Osteoblast (primary cell): ENCODE data around the gene LGALS9. TPM values are rescaled to one million over a fixed set of nuclear protein-coding genes. Genes with fewer than 3 reads are reported as not detected.
"Not testable (repeated sequence)": the region's sequence is repeated elsewhere in the genome, so short reads cannot be mapped to it uniquely, and the experiment has no call there.

ENCODE experiments used
- DNase-seq: peaks from one replicate; pipeline ENCODE4 v3.0.0; 2011; ENCODE audit warnings: low spot score, mixed read lengths; ENCODE audit not compliant: insufficient read length; ENCODE audit errors: missing footprints
- H2AFZ ChIP-seq: 2 replicates; pipeline ENCODE4 v1.6.0; 2011; ENCODE audit warnings: mild to moderate bottlenecking, low read length
- H3K27ac ChIP-seq: 2 replicates; pipeline ENCODE4 v1.5.1; 2011; ENCODE audit warnings: mild to moderate bottlenecking, low read depth, low read length, moderate library complexity
- H3K27me3 ChIP-seq: 2 replicates; pipeline ENCODE4 v1.6.0; 2012; ENCODE audit warnings: mild to moderate bottlenecking, control low read depth, inconsistent platforms, low read length, moderate library complexity; ENCODE audit not compliant: insufficient read depth
- H3K36me3 ChIP-seq: 2 replicates; pipeline ENCODE4 v1.5.1; 2011; ENCODE audit warnings: mild to moderate bottlenecking, low read length, control low read depth, moderate library complexity; ENCODE audit not compliant: insufficient read depth
- H3K4me1 ChIP-seq: 2 replicates; pipeline ENCODE4 v1.5.1; 2011; ENCODE audit warnings: mild to moderate bottlenecking, low read length, control low read depth, moderate library complexity; ENCODE audit not compliant: insufficient read depth
- H3K4me2 ChIP-seq: 2 replicates; pipeline ENCODE4 v1.6.0; 2011; ENCODE audit warnings: mild to moderate bottlenecking, low read length; ENCODE audit not compliant: insufficient read depth
- H3K4me3 ChIP-seq: fragments of 200-600 bp; sonication (generic); 3 replicates; pipeline ENCODE4 v1.5.1; 2012; ENCODE audit warnings: mild to moderate bottlenecking, low read length, inconsistent platforms; ENCODE audit not compliant: insufficient read depth
- H3K79me2 ChIP-seq: 2 replicates; pipeline ENCODE4 v1.6.0; 2012; ENCODE audit warnings: mild to moderate bottlenecking, low read length, control low read depth, inconsistent platforms; ENCODE audit not compliant: insufficient read depth
- H3K9me3 ChIP-seq: 2 replicates; pipeline ENCODE4 v1.5.1; 2011; ENCODE audit warnings: low read depth, low read length, control low read depth
- H4K20me1 ChIP-seq: 2 replicates; pipeline ENCODE4 v1.6.0; 2012; ENCODE audit warnings: mild to moderate bottlenecking, low read length, control low read depth; ENCODE audit not compliant: insufficient read depth
- total RNA-seq: library from RNA; depleted of rRNA; stranded (reverse); fragments of >200 nt; gene quantifications from 2 replicates; pipeline ENCODE4 v1.2.3, GENCODE V29; 2012
- TF ChIP-seq, protein P1 (sequence below): IDR thresholded peaks from 2 replicates; pipeline ENCODE4 v1.5.1; 2011; ENCODE audit warnings: mild to moderate bottlenecking, low read depth, low read length, moderate library complexity; ENCODE audit errors: extremely low read depth

LGALS9 gene
- total RNA-seq, 1 donor: 1.4 TPM

- H3K27ac ChIP-seq: no peak overlapping the region
- H3K36me3 ChIP-seq: no peaks in the 10 kb centered on the region
- no peak overlapping the region for H3K4me2 ChIP-seq
- no peak overlapping the region for H2AFZ ChIP-seq
- H3K9me3 ChIP-seq: no peaks in the 10 kb centered on the region
- H4K20me1 ChIP-seq: no peaks in the 10 kb centered on the region
- TF ChIP-seq, protein P1, sequence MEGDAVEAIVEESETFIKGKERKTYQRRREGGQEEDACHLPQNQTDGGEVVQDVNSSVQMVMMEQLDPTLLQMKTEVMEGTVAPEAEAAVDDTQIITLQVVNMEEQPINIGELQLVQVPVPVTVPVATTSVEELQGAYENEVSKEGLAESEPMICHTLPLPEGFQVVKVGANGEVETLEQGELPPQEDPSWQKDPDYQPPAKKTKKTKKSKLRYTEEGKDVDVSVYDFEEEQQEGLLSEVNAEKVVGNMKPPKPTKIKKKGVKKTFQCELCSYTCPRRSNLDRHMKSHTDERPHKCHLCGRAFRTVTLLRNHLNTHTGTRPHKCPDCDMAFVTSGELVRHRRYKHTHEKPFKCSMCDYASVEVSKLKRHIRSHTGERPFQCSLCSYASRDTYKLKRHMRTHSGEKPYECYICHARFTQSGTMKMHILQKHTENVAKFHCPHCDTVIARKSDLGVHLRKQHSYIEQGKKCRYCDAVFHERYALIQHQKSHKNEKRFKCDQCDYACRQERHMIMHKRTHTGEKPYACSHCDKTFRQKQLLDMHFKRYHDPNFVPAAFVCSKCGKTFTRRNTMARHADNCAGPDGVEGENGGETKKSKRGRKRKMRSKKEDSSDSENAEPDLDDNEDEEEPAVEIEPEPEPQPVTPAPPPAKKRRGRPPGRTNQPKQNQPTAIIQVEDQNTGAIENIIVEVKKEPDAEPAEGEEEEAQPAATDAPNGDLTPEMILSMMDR: peak; percentile 72
- no peaks in the 10 kb centered on the region for H3K4me1 ChIP-seq
- H3K79me2 ChIP-seq: no peaks in the 10 kb centered on the region
- H3K27me3 ChIP-seq: no peaks in the 10 kb centered on the region
- peak; percentile 81 for DNase-seq
- H3K4me3 ChIP-seq: no peak overlapping the region
Observed at GRCh38 chr17:27651411-27652345, 20.7 kb downstream of the LGALS9 start.

DNA sequence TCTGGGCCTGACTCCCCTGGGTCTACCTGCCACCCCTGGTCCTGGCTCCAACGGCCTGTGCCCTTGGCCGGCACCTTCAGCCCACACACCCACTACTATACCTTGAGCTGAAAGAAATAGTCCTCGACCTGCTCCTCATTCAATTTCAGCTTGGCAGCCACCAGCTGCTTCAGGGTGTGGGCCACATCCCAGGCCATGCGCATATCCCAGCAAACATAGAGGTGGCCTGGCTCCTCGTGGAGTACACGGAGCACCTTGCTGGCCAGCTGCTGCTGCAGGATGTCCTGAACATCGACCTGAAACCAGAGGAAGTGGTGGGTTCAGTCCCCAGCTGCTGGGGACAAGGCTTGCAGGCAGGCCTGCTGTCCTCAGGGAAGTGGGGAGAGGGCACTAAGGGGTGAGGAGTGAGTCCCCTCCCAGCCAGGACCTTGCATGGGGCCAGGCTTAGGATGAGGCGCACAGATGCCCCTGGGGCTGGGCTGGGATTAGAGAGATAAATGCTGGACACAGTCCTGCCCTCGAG is 22.5 kb downstream of the LGALS9 start:
- H3K4me1 ChIP-seq: not testable (repeated sequence)

DNA sequence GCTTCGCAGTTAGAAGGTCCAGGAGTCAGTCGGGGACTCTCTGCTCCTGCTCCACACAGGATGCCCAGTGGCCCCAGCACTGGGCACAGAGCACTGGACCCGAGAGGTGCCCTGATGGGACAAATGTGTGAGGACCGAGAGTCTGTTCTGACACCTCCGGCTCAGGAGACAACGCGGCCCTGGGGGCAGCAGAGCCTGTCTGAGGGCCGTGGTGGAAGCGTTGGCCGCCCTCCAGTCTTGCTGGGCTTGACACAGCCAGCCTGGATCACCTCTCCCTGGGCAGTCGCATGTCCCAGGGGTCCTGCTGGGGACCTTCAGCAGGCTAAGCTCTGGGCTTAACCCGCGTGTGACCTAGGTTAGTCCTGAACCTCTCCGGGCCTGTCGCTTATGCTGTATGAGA is 23.1 kb downstream of the LGALS9 start:
- Histone ChIP-seq H3K4me2 (no peak overlapping the region), H3K79me2 (no peaks in the 10 kb centered on the region), H3K9me3 (no peaks in the 10 kb centered on the region), H3K4me3 (no peak overlapping the region), H3K27ac (no peak overlapping the region), H3K36me3 (no peaks in the 10 kb centered on the region), H2AFZ (no peak overlapping the region), H3K27me3 (no peaks in the 10 kb centered on the region), H4K20me1 (no peaks in the 10 kb centered on the region), H3K4me1 (no peaks in the 10 kb centered on the region)
- TF ChIP-seq, protein P1: no peak
- peak; percentile 39 for DNase-seq

More for the DNA sequence above, 22.5 kb downstream of the LGALS9 start:
- H3K4me2 ChIP-seq, H3K4me3 ChIP-seq, H4K20me1 ChIP-seq, H3K79me2 ChIP-seq, H3K27me3 ChIP-seq, H2AFZ ChIP-seq, H3K9me3 ChIP-seq, H3K27ac ChIP-seq, H3K36me3 ChIP-seq: not testable (repeated sequence)
- DNase-seq: peak; percentile 11

DNA sequence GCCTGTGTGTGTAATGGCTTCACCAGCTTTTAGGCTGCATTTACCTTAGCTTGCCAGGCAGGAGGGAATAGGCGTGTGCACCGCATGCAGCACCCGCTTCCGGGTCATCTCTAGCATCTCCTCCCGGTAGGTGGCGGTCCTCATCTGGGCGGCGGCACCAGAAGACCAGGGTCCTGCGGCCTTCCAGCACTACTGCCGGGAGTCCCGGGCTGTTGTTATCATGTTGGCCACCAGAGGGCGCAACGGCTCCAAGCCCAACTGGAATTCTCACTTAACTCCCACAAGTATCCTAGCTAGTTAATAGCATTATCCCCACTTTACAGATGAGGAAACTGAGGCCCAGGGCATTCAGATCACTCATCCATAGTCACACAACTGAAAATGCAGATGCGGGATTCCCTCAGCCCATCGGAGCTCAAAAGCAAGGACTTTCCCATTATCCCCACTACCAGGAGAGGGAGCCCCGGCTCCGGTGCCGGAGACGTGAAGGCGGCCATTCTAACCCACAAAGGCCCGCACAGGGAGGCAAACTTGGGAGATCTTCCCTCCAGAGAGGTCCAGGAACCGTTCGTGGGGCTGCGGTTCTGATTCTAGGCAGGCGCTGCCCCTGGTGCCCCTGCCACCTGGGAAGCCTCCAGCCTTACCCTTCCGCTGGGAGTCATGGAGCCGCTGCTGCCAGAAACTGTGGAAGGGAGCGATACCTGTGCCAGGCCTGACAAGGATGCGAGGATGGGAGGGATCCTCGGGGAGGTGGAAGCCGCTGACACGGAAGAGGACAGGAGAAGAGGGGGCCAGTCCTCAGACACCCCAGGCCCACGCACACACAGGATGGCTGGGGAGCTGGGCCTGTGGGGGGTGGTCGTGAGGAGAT is 23.9 kb downstream of the LGALS9 start:
- Histone ChIP-seq H3K4me3 (no peak overlapping the region), H3K4me2 (no peak overlapping the region), H3K9me3 (no peaks in the 10 kb centered on the region), H3K36me3 (no peaks in the 10 kb centered on the region), H3K27me3 (no peaks in the 10 kb centered on the region), H3K79me2 (no peaks in the 10 kb centered on the region), H3K4me1 (no peaks in the 10 kb centered on the region), H4K20me1 (no peaks in the 10 kb centered on the region), H3K27ac (no peak overlapping the region), H2AFZ (peak overlapping the region; percentile 47)
- DNase-seq: peak; percentile 97
- TF ChIP-seq, protein P1: peak; percentile 85

DNA sequence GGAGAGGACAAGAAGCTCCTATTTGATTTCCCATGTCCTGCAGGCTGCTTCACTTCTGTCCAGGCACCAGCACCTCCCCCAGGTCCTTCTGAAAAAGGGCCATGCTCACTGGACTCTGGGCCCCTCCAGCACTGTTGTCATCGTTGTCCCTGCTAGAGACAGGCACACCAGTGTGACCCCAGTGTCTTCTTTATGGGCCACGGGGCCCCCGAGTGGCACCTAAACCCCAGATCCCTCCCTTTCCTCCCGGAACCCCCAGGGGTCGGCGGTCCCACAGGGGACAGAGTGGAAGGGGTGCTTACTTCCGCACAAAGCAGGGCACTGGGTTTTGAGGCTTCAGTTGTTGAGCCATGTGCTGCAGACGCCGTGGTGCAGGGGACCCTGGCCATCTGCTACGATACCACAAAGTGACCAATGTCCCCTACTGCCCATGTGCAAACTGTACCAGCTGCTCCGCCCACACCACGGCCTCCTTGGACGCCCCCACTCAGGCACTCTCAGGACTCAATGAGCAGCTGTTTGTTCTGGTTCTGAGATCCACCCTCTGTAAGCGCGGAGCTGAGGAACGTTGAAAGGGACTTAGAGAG is 24.6 kb downstream of the LGALS9 start:
- H3K27me3 ChIP-seq, H3K27ac ChIP-seq, H4K20me1 ChIP-seq, H3K4me1 ChIP-seq, H3K4me2 ChIP-seq, H3K79me2 ChIP-seq, H3K9me3 ChIP-seq, H3K36me3 ChIP-seq, H2AFZ ChIP-seq, H3K4me3 ChIP-seq: not testable (repeated sequence)
- DNase-seq: peak; percentile 27

GRCh38 chr17:27656620-27657019 is 25.6 kb downstream of the LGALS9 start:
- H3K79me2 ChIP-seq, H3K4me1 ChIP-seq, H3K27ac ChIP-seq, H3K4me2 ChIP-seq, H3K9me3 ChIP-seq, H3K27me3 ChIP-seq, H3K4me3 ChIP-seq, H4K20me1 ChIP-seq, H2AFZ ChIP-seq, DNase-seq, H3K36me3 ChIP-seq: not testable (repeated sequence)
